ENCODE data around the gene RAPGEF5.

DNA sequence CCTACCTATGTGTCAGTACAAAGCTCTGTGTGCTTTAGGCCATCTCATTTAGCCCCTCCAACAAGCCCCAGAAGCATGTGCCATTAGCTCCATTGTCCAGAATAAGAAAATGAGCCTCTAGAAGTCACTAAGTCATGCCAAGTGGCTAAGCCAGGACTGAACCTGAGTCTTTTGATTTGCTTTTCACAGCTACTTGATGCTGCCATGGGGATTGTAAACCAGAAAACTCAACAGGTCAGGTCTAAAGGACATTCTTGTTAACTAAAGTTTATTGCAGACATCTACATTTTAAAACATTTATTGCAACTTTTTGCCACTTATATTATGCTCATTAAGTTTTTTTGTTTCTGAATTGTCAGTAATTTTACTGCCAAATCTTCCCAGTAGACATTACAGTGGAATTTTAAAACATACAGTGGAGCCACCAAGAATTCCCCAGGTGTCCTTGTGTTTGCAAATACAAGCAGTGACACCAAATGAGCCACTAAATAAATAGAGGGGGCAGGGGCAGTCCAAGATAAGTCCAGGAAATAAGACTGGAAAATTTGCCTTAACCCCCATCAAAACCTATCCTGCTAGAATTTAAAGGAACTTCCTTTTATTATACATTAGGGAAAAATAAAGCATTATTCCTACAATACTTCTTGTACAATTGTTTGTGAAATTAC lies 115.9 kb downstream of the RAPGEF5 start:
- TF ChIP-seq, protein P1, sequence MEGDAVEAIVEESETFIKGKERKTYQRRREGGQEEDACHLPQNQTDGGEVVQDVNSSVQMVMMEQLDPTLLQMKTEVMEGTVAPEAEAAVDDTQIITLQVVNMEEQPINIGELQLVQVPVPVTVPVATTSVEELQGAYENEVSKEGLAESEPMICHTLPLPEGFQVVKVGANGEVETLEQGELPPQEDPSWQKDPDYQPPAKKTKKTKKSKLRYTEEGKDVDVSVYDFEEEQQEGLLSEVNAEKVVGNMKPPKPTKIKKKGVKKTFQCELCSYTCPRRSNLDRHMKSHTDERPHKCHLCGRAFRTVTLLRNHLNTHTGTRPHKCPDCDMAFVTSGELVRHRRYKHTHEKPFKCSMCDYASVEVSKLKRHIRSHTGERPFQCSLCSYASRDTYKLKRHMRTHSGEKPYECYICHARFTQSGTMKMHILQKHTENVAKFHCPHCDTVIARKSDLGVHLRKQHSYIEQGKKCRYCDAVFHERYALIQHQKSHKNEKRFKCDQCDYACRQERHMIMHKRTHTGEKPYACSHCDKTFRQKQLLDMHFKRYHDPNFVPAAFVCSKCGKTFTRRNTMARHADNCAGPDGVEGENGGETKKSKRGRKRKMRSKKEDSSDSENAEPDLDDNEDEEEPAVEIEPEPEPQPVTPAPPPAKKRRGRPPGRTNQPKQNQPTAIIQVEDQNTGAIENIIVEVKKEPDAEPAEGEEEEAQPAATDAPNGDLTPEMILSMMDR (conservative IDR thresholded peaks at IDR 0.05): no peak
- no peak for TF ChIP-seq ZFX (IDR thresholded peaks at IDR 0.05)

Data from C4-2B (cell line).